Muscle layer of colon (tissue), 2 donors: ENCODE results near the gene CNIH3.

Source experiments
- H3K27ac ChIP-seq: one replicate; pipeline ENCODE4 v1.7.0; 2013; ENCODE audit warnings: low read depth, mild to moderate bottlenecking, low read length, moderate library complexity
- H3K27me3 ChIP-seq, 2 donors: one replicate each; pipeline ENCODE4 v1.7.0; 2013; ENCODE audit warnings: low read length in 2 of 2, mild to moderate bottlenecking in 2 of 2; ENCODE audit not compliant: insufficient read depth in 2 of 2, control insufficient read depth in 1 of 2
- H3K36me3 ChIP-seq: one replicate; pipeline ENCODE4 v1.7.0; 2013; ENCODE audit warnings: mild to moderate bottlenecking, low read length; ENCODE audit not compliant: insufficient read depth
- H3K4me1 ChIP-seq: one replicate; pipeline ENCODE4 v1.7.0; 2013; ENCODE audit warnings: mild to moderate bottlenecking, low read length; ENCODE audit not compliant: insufficient read depth
- H3K4me3 ChIP-seq, 2 donors: one replicate each; pipeline ENCODE4 v1.7.0; 2013; ENCODE audit warnings: low read length in 2 of 2, low read depth in 1 of 2, mild to moderate bottlenecking in 1 of 2, moderate library complexity in 1 of 2
- H3K9ac ChIP-seq: one replicate; pipeline ENCODE4 v1.7.0; 2013; ENCODE audit warnings: low read length
- H3K9me3 ChIP-seq: one replicate; pipeline ENCODE4 v1.7.0; 2013; ENCODE audit warnings: mild to moderate bottlenecking, low read length
- donor health status: abdominal sarcoma.
- donor health status: Adenocarcinoma of cecum.

The CNIH3 gene

DNA sequence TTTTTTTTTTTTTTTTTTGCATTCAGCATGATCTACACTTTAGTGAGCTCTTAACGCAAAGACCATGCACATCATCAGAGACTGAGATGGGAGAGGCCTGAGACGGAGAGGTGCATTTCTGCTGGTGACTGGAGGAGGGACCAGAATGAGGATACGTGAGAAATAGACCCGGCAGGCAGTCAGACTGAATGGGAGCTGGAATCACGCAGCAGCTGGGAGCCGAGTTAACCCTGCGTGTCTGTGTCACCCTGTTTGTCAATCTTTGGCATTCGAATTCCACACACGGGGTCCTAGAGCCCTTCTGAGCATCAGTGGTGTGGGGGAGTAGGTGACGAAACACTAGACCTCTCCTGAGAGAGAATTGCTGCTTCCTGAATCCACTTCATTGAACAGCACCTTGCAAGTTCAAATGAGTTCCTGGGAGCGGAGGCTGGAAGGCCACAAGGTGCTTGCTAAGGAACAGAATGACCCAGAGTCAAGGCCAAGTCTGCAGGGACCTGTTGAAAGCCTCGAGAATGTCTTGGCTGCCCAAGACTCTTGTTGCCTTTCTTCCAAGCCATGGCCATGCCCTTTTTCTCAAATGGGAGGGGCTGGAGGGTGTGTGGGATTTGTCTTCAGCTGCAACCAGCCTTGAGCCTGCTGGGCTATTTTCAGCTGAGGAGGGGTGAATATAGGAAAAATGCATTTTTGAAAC, 123.3 kb downstream of the CNIH3 start:
- Histone ChIP-seq H3K9me3 (no peaks in the 10 kb centered on the region), H3K36me3 (no peaks in the 10 kb centered on the region), H3K27me3 (no peaks in the 10 kb centered on the region), H3K4me3 (no peak overlapping the region), H3K9ac (no peak overlapping the region), H3K27ac (no peak overlapping the region), H3K4me1 (peaks cover 30% of the 10 kb centered on the region)

- H3K9me3 ChIP-seq: no peaks in the 10 kb centered on the region
- H3K36me3 ChIP-seq: no peaks in the 10 kb centered on the region
- no peak overlapping the region for H3K9ac ChIP-seq
- peaks cover 30% of the 10 kb centered on the region for H3K4me1 ChIP-seq
- no peaks in the 10 kb centered on the region for H3K27me3 ChIP-seq
- H3K27ac ChIP-seq: no peak overlapping the region
- H3K4me3 ChIP-seq: no peak overlapping the region
These were observed 124.0 kb downstream of the CNIH3 start for GRCh38 chr1:224739997-224740684.

GRCh38 chr1:224740685-224741052, 124.6 kb downstream of the CNIH3 start:
- Histone ChIP-seq H3K4me3 (no peak overlapping the region), H3K9ac (no peak overlapping the region), H3K27ac (no peak overlapping the region), H3K4me1 (peaks cover 30% of the 10 kb centered on the region), H3K27me3 (no peaks in the 10 kb centered on the region), H3K9me3 (no peaks in the 10 kb centered on the region), H3K36me3 (no peaks in the 10 kb centered on the region)

- no peak overlapping the region for H3K4me3 ChIP-seq
These were observed 126.2 kb downstream of the CNIH3 start for GRCh38 chr1:224742349-224742748.

DNA sequence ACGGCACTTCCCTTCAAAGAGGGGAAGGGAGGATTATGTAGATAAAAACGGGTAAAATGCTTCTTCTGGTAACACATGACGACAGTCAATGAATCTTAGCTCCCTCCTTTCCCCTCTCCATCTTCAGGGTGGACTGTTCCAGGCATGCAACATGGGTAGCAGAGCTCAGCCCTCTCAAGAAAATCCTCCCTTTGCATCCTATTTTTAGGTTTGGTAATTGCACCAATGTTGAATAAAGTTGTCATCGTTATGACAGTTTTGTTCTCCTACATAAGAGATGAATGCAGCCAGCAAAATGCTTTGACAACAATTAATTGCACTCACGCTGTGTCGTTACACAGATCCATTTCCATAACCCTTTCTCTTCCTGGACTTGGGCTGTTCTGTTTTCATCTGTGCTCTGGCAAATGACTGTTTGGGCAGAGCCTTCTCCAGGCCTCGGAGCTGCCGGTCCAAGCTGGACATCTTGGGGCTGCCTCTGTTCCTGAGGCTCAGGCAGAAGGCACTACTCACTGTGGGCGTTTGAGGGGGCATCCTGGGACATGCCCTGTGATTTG, 127.6 kb downstream of the CNIH3 start:
- H3K4me1 ChIP-seq: peaks cover 15% of the 10 kb centered on the region
- no peaks in the 10 kb centered on the region for H3K27me3 ChIP-seq
- no peaks in the 10 kb centered on the region for H3K36me3 ChIP-seq
- no peak overlapping the region for H3K4me3 ChIP-seq
- H3K9ac ChIP-seq: no peak overlapping the region
- no peak overlapping the region for H3K27ac ChIP-seq
- H3K9me3 ChIP-seq: no peaks in the 10 kb centered on the region

More at GRCh38 chr1:224742349-224742748, 126.2 kb downstream of the CNIH3 start:
- Histone ChIP-seq H3K36me3 (no peaks in the 10 kb centered on the region), H3K9ac (no peak overlapping the region), H3K27ac (no peak overlapping the region), H3K9me3 (no peaks in the 10 kb centered on the region), H3K27me3 (no peaks in the 10 kb centered on the region), H3K4me1 (peaks cover 24% of the 10 kb centered on the region)

DNA sequence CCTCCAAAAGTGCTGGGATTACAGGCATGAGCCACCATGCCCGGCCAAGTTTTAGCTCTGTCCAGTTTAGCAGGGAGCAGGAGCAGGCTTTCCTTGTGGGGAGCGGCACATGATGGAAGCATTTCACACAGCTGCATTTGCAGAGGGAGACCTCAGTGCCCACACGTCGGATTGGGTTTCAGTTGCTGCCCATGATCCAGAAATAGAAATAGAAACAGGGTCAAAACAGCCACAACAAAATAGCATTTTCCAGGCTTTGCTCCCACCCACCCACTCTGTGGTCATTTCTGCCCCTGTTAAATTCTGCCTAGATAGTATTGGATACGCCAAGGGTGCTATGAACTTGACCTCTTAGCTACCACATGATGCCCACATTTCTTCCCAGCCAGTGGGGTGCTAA, 128.4 kb downstream of the CNIH3 start:
- Histone ChIP-seq H3K4me3 (no peak overlapping the region), H3K9me3 (no peaks in the 10 kb centered on the region), H3K36me3 (no peaks in the 10 kb centered on the region), H3K4me1 (peaks cover 10% of the 10 kb centered on the region), H3K27me3 (no peaks in the 10 kb centered on the region), H3K9ac (no peak overlapping the region), H3K27ac (no peak overlapping the region)

DNA sequence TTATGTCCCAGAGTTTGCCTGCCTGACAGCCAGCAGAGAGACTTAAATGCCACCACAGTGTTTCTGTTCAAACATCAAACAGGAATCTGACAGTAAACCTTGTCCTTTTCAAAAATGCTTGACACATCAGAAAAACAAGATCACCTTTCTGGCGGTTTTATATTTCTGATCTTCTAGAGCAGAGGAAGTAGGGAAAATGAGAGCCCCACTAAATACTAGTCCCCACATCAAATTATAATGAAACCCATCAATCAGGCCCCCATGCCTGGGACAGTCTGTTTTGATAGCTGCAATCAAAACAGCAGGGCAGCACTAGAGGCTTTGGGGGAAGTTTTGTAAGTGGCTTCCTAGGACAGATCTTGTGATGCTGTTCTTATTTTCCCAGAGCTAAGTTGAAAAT, 129.3 kb downstream of the CNIH3 start:
- H3K27ac ChIP-seq: no peak overlapping the region
- H3K9ac ChIP-seq: no peak overlapping the region

DNA sequence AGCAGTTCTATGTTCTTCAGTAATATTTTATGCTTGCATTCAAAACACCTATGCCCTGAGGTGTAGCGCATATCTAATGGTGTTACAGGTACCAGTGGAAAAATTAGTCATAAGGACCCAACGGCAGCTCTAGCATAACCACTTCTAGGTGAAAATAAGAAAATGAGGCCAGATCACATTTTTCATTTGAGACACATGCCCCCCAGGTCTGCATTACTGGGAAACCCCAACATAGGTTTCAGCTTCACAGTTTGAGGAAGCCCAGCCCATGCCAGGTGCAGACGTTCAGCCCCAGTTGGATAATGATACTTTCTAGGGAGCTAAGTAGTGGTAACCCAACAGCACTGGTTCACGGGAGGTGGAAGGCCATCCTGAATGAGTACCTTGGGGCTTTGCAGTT, 129.8 kb downstream of the CNIH3 start:
- Histone ChIP-seq H3K9ac (no peak overlapping the region), H3K27me3 (no peaks in the 10 kb centered on the region), H3K9me3 (no peaks in the 10 kb centered on the region), H3K4me1 (no peaks in the 10 kb centered on the region), H3K36me3 (no peaks in the 10 kb centered on the region), H3K4me3 (no peak overlapping the region), H3K27ac (no peak overlapping the region)

More for the DNA sequence above, 129.3 kb downstream of the CNIH3 start:
- no peaks in the 10 kb centered on the region for H3K27me3 ChIP-seq
- H3K4me3 ChIP-seq: no peak overlapping the region
- no peaks in the 10 kb centered on the region for H3K36me3 ChIP-seq
- H3K4me1 ChIP-seq: peaks cover 4% of the 10 kb centered on the region
- no peaks in the 10 kb centered on the region for H3K9me3 ChIP-seq

DNA sequence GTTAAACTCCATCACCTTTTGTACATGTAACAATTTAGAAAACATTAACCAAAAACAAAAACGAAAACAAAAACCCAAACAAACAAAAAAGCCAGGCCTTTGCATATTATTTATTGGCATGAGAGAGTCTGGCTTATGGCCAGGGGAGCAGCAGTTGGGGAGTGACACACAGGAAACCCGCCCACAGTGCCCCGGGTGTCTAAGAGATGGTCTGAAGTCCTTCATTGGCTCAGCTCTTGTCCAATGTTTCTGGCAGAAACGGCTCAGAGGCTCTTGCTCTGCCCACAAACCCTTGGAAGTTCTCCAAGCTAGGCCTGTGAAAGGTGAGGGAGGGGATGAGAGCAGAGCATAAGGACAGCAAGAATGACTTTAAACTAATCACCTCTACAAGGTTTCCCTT, 131.5 kb downstream of the CNIH3 start:
- Histone ChIP-seq H3K27ac (no peak overlapping the region), H3K9me3 (no peaks in the 10 kb centered on the region), H3K36me3 (no peaks in the 10 kb centered on the region), H3K4me3 (no peak overlapping the region), H3K4me1 (no peaks in the 10 kb centered on the region), H3K9ac (no peak overlapping the region), H3K27me3 (no peaks in the 10 kb centered on the region)

DNA sequence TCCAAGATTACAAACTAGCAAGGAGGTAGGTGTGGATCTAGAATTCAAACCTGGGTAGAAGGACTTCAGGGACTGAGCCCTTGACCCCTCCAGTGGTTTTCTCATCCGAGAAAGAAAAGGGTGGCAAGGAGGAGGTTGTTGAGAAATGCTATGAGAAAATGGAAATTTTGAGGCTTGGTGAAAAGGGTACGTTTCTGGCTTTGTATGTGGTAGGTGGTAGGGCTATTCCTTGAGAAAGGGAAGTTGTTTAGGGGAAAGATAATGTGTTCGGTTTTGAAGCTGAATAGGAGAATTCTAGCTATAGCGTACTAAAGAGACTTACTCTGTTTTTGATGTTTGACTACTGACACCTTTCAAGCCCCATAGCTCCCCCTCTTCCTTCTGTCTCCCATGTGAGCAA, 133.8 kb downstream of the CNIH3 start:
- no peaks in the 10 kb centered on the region for H3K27me3 ChIP-seq
- no peaks in the 10 kb centered on the region for H3K4me1 ChIP-seq
- no peaks in the 10 kb centered on the region for H3K9me3 ChIP-seq

DNA sequence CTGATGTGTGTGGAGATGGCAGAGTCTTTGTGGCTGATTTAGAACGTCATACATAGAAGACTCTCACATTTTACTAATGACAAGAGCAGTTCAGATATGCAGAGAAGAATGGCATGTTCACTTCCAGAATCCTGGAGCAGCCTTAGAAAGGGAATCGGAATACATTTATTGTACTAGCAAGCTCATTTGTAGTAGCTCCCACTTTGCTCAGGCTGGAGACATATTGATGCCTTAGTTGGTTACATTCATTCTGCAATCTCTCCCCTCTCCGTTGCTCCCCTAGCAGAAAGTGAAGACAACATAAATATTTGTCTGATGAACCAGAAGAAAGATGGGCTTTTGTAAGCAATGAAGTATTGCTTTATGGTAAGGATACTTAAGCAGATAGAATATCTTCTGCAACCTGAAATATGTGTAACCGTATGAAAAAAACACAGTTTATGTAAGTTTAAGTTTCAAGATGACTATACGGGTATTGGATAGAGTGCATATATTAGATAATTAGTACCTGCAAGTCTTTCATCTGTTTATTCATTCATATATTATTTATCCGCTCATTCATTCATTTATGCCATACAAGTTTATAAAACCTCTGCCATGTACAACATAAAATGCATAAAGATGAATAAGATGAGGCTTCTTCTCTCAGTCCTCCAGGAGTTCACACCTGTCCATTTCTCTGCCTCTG, 135.7 kb downstream of the CNIH3 start:
- H3K4me3 ChIP-seq: no peak overlapping the region
- H3K27ac ChIP-seq: no peak overlapping the region
- H3K27me3 ChIP-seq: no peaks in the 10 kb centered on the region
- H3K9ac ChIP-seq: no peak overlapping the region
- no peaks in the 10 kb centered on the region for H3K36me3 ChIP-seq
- no peaks in the 10 kb centered on the region for H3K9me3 ChIP-seq
- no peaks in the 10 kb centered on the region for H3K4me1 ChIP-seq

More for the DNA sequence above, 133.8 kb downstream of the CNIH3 start:
- Histone ChIP-seq H3K9ac (no peak overlapping the region), H3K27ac (no peak overlapping the region), H3K4me3 (no peak overlapping the region), H3K36me3 (no peaks in the 10 kb centered on the region)
